Measurements from ENCODE around the gene UNK.

- TF ChIP-seq MYC (IDR thresholded peaks at IDR 0.05; ENCODE audit: low read depth, low read length) (no peak), POLR2AphosphoS5 (IDR thresholded peaks at IDR 0.05; ENCODE audit: insufficient read depth, low read depth, low read length) (no peak), EZH2 (IDR thresholded peaks at IDR 0.05; ENCODE audit: borderline replicate concordance, low read depth, low read length, severe bottlenecking) (no peak), JUN (IDR thresholded peaks at IDR 0.05; ENCODE audit: borderline replicate concordance, insufficient read depth, insufficient read length, low read depth) (no peak), MAX (IDR thresholded peaks at IDR 0.05; ENCODE audit: insufficient read depth, insufficient read length) (no peak), POLR2A (IDR thresholded peaks at IDR 0.05; ENCODE audit: low read depth, low read length) (no peak), GATA2 (IDR thresholded peaks at IDR 0.05; ENCODE audit: insufficient read depth, insufficient read length, low read depth, low read length) (no peak)
- TF ChIP-seq, protein P1, sequence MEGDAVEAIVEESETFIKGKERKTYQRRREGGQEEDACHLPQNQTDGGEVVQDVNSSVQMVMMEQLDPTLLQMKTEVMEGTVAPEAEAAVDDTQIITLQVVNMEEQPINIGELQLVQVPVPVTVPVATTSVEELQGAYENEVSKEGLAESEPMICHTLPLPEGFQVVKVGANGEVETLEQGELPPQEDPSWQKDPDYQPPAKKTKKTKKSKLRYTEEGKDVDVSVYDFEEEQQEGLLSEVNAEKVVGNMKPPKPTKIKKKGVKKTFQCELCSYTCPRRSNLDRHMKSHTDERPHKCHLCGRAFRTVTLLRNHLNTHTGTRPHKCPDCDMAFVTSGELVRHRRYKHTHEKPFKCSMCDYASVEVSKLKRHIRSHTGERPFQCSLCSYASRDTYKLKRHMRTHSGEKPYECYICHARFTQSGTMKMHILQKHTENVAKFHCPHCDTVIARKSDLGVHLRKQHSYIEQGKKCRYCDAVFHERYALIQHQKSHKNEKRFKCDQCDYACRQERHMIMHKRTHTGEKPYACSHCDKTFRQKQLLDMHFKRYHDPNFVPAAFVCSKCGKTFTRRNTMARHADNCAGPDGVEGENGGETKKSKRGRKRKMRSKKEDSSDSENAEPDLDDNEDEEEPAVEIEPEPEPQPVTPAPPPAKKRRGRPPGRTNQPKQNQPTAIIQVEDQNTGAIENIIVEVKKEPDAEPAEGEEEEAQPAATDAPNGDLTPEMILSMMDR (IDR thresholded peaks at IDR 0.05; ENCODE audit: extremely low read depth in 1 of 2, insufficient read depth in 1 of 2, low read depth in 1 of 2, low read length in 2 of 2): peak in 1 of 2 donors; percentile 55
Measured at GRCh38 chr17:75764417-75764710, 20.2 kb upstream of the UNK start.
